Endothelial cell of hepatic sinusoid (primary cell): ENCODE results near the gene FAM50A.
"Not testable (repeated sequence)": the region's sequence is repeated elsewhere in the genome, so short reads cannot be mapped to it uniquely, and the experiment has no call there.

Source experiments
- in situ Hi-C: cut with HindIII; loops from 2 replicates; pipeline ENCODE4 v1.10.0; 2017; ENCODE audit warnings: low sequenced_read_pairs

FAM50A gene, protein sequence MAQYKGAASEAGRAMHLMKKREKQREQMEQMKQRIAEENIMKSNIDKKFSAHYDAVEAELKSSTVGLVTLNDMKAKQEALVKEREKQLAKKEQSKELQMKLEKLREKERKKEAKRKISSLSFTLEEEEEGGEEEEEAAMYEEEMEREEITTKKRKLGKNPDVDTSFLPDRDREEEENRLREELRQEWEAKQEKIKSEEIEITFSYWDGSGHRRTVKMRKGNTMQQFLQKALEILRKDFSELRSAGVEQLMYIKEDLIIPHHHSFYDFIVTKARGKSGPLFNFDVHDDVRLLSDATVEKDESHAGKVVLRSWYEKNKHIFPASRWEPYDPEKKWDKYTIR

DNA sequence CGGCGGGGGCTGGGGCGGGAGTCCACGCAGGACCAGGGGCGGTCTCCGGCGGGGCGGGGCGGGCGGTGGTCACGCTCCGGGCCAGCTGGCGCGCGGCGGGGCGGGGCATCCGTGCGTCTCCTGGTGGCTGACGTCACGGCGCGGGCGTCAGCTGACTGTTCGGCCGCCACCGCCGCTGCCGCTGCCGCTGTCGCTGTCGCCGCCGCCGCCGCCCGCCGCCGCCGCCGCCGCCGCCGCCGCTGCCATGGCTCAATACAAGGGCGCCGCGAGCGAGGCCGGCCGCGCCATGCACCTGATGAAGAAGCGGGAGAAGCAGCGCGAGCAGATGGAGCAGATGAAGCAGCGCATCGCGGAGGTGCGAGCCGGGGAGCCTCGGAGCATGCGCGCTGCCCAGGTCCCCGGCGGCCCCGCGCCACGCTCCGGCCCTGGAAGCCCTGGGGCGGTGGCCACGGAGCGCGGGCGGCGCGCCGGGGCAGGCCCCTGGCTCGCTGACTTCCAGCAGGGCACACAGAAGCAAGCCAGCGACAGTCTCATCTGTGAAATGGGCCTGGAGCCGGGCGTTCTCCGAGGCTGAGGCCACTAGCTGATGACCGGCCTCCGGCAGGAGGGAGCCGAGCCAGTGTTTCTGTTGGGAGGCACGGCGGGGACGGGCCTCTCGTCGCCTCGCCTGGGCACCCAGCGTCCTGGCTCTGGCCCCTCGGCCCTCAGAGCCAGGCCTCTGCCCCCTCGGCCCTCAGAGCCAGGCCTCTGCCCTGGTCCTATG is at the start of gene FAM50A:
Gene FAM50A (plus strand): TSS at position 150 of the 763 bp plus-strand sequence. CDS start 95 bp downstream, at position 245.
- in situ Hi-C loops: loop anchor here (10.0 kb wide), 1 partner anchor 61 kb away; no protein-coding TSS in a partner anchor

DNA sequence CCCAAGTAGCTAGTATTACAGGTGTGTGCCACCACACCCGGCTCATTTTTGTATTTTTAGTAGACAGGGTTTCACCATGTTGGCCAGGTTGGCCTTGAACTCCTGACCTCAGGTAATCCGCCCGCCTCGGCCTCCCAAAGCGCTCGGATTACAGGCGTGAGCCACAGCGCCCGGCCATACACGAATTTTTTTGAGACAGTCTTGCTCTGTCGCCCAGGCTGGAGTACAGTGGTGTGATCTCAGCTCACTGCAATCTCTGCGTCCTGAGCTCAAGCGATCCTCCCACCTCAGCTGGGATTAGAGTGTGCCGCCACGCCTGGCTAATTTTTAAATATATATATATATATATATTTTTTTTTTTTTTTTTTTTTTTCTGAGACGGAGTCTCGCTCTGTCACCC is 47.6 kb upstream of the FAM50A start:
- in situ Hi-C loops: not testable (repeated sequence)

DNA sequence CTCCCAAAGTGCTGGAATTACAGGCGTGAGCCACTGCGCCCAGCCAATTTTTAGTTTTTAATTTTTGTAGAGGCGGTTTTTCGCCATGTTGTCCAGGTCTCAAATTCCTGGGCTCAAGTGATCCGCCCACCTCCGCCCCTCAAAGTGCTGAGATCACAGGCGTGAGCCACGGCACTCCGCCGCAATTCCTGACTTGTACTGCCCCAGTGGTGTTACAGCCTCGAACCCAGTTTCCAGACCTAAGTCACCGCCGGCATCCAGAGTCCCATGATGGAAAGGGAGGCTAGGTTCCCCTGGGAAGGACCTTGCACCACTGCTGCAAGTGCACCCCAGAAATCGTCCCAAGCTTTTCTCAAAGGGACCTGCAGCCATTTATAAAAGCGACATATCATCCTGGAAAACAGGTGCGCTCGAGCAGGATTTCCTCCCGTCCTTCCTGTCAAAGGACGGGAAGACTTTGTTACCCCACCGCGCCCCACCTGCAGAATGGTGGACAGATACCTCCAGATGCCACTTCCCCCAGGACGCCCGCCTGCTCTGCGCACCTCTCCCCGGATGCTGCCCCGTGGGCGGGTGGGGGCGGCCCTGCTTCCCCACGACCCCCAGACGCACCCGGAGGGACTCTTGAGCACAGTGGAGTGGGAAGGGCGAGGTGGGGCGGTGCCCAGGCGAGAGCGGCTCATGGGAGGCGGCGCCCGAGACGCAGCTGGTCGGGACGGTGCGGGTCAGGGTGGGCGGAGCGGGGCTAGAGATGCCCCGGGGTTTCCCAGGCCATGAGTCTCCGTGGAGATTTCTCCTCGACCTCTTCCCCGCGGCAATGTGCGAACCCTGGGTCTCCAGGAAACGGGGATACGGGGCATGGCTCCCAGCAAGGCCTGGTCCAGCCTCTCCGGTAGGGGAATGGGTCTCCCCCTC is 46.7 kb upstream of the FAM50A start:
- in situ Hi-C loops: no loop called here

DNA sequence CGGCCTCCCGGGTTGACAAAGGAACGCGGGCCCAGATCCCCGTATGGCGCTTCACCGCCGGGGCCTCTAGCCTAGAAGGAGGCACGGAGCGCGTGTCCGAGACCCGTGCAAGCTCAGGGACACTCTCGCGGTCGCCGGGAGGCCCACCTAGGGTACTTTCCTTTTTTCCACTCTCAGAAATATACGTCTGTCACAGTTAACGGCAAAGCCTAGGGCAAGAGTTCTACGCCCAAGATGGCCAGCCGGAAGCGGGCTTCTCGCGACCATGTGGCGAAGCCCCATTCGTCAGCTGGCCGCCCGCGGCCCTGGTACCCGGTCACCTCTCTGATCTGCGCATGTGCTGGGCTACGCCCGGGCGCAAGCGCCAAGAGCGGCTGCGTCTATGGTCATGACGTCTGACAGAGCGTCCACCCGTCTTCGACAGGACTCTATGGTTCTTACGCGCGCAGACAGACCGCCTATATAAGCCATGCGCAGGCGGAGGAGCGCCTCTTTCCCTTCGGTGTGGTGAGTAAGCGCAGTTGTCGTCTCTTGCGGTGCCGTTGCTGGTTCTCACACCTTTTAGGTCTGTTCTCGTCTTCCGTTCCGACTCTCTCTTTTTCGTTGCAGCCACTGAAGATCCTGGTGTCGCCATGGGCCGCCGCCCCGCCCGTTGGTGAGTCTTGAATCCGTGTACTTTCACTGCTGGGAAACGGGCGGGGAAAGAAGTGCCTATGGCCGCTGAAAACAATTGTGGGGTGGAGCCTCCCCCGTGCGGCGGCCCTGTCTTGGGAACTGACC is 45.9 kb upstream of the FAM50A start, which contains the start of gene RPL10:
Gene RPL10 (plus strand): TSS at position 490 of the 780 bp plus-strand sequence. CDS start 143 bp downstream, at position 633.
- in situ Hi-C loops: no loop called here

DNA sequence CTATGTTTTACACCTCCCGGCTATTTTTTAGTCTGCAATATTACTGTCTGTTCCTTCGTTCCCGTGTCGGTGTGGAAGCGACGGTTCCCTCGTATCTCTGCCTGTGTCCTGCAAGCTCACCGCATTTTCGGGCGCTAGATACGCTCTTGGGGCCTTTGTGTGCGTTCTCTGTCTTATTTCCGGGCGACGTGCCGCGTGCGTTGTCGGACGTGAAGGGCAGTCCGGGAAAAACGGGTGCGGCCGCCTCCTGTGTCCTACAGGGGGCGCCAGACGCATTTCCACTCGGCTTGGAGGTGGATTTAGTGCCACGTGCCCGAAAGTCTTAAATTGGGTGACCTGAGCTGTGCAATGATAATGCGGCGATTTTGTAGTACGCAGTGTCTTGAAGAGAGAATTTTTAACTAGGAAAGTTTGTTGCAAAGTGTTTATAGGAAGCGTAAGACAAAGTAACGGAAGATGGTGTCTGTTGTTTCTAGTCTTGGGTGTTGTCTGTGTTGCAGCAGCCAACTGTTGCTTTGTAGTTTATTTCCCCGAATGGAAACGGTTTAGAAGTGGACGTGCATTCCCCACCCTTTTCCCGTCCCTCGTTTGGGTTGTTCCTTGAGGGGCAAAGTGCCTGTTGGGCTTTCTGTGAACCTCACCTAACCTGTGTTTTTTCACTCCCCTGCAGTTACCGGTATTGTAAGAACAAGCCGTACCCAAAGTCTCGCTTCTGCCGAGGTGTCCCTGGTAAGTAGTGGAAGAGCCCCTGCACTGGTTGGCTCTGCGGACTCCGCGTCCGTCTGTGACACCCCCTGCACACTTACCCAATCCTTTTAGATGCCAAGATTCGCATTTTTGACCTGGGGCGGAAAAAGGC is 45.0 kb upstream of the FAM50A start:
- in situ Hi-C loops: no loop called here

DNA sequence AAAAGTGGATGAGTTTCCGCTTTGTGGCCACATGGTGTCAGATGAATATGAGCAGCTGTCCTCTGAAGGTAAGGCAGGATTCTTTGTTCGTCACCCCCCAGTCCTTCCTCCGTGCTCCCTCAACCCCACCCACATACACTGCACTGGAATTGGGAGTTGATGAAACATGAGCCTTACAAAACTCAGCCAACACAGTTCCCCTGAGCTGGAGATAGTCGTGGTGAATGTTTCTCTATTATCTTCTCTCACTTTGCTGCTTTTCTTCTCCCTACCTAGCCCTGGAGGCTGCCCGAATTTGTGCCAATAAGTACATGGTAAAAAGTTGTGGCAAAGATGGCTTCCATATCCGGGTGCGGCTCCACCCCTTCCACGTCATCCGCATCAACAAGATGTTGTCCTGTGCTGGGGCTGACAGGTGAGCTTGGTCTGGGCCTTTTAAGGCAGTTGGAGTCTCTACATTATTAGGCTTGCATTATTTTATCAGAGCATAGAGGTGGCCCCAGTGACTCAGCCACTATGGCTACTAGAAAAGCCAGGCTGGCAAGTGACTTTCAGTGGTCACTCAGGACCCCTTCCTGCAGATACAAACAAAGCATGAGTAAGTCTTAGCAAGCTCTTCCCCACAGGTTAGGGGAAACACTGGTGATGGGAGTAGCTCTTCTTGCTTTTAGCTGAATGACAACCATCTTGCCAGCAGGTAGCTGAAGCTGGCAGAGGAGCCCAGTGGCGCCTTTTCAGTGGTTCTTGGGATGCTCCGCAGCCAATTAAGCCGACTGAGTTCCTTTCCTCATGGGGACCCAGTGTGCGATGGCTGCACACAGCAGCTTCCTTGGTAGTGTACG is 44.2 kb upstream of the FAM50A start:
- in situ Hi-C loops: no loop called here

DNA sequence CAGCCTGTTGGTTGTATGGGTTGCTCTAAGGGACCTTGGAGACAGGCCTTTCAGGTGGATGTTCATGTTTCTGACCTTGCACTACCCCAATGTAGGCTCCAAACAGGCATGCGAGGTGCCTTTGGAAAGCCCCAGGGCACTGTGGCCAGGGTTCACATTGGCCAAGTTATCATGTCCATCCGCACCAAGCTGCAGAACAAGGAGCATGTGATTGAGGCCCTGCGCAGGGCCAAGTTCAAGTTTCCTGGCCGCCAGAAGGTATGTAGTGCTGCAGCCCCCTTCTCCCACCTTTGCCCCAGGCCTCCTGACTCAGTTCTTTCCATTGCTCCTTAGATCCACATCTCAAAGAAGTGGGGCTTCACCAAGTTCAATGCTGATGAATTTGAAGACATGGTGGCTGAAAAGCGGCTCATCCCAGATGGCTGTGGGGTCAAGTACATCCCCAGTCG is 43.5 kb upstream of the FAM50A start:
- in situ Hi-C loops: not testable (repeated sequence)

DNA sequence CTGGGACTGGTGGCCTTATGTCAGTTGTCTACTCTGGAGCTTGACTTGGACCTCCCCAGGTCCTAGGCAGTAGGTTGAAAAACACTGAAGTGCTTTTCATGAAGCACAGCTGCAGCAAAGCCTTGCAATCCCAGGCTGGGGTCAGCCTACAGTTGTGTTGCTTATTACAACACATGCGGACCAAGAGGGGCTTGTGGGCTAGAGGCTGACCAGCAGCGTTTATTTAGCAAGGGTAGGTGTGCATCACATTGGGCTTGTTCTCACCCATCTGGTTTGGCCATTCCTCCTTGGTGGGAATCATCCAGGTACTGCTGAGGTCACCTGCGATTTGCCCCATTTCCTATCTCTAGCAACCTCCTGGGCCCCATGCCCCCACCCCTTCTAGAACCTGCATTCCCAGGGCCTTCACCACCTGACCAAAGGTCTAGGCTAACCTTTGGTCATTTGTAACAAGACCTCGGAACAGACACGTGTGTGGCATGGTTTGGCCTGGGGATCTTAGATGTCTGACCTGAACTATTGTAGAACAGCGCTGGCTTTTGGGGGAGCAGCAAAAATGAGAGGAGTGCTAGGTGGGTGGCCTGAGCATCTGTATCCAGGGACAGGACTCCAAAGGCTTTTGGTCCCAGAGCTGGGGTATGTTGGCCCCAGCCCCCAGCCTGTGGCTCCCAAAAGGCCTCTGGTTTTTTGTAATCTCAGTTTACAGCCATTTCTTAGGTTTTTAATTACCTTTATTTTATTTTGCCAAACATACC is 42.7 kb upstream of the FAM50A start:
- in situ Hi-C loops: no loop called here

DNA sequence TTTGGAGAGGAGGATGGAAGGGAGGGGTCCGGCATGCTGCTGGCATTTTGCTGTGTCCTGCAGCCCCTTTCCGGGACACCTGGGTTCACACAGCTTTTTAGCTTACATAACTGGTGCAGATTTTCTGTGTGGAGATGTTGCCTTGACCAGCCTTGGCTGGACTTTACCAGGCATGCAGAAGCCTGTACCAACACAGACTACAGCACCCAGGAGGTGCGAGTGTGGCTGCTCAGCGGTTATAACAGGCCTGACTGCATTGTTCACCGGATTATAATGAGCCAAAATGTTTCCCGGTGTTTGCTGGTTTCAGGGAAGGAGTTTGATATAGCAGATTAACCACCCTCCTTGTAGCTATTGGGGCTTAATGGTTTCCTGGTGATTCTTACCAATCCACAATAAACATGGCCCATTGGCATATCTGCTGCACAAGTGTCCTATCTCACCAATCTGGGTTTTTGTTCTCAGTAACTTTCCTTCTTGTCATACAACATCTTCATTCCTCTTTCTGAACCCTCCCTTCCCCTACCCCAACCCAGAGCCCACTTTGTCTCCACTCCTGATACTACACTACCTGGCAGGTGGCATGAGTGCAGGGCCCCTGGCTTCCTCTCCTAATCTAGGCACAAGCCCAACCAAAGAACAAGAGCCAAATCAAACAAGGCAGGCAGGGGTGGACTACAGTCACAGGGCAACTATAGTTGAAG is 41.9 kb upstream of the FAM50A start:
- in situ Hi-C loops: no loop called here

DNA sequence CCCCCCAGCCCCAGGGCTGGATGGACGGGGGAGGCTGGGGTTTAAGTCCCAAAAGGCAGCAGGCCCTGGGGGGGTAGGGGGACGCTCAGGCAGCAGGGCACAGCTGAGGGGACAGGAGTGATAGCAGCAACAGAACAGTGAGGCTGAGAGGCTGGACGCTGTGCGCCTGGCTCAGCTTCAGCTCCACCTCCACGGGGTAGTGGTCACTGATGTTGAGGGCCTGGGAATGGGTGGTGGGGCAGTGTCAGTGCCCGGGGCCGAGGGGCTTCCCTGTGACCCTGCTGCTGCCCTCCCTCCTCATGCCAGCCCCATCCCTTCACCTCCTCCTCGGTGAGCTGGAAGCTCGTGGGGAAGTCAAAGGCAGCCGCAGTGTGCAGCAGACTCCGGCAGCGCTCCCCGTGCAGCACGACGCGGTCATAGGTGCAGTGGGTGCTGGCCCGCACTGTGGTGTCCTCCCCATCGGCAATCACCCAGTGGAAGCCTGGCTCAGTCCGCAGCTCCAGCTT is 41.3 kb upstream of the FAM50A start:
- in situ Hi-C loops: no loop called here

DNA sequence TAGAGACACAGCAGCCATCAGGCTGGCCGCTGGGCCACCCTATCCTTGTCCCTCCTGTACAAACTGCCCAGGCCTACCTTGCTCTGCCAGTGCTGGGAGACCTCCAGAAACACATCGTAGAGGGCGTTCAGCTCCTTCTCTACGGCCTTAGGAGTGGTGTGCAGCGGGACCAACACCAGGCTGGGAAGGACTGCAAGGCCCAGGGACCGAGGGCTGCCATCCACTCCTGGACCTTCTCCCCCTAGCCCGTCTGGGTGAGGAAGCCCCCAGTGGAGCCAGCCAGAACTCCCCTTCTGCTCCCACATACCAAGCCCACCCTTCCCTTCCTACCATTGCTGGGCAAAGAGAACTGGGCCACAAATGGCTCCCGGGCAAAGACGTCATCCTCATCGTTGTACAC is 40.7 kb upstream of the FAM50A start:
- in situ Hi-C loops: no loop called here

DNA sequence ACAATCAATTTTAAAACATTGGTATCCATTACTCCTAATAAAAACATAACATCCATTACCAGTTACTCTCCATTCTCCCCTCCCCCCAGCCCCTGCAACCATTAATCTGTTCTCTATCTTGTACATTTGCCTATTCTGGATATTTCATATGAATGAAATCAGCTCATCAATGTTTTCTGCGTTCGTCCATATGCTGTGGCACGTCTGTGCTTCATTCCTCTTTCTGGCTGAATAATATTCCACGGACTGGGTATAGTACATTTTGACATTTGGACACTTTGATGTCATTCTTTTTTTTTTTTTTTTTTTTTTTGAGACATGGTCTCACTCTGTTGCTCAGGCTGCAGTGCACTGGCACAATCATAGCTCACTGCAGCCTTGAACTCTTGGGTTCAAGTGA is 40.1 kb upstream of the FAM50A start:
- in situ Hi-C loops: no loop called here

DNA sequence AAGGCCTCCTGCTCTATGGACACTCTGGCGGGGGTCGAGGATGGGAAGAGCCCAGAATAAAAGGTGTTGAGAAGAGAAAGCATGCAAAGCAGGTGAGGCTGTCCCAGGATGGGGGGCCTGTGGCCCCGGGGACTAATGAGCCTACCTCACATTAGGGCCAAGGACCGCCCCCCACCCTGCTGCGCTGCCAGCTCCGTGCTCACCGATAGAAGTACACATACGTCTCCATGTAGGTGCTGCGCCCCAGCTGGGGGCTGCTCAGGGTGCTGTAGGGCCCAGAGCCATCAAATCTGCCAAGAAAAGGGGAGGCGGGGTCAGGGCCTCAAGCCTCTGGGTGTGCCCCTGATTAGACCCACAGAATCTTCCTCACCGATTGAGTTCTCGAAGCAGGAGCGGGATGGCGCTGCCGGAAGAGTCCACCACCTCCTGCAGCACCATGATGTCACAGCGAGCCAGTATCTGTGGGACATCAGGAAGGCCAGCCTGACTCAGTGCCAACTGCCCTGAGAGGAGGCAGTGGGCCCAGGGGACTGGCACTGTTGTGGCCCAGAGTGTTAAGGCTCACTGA is 39.2 kb upstream of the FAM50A start:
- in situ Hi-C loops: no loop called here

DNA sequence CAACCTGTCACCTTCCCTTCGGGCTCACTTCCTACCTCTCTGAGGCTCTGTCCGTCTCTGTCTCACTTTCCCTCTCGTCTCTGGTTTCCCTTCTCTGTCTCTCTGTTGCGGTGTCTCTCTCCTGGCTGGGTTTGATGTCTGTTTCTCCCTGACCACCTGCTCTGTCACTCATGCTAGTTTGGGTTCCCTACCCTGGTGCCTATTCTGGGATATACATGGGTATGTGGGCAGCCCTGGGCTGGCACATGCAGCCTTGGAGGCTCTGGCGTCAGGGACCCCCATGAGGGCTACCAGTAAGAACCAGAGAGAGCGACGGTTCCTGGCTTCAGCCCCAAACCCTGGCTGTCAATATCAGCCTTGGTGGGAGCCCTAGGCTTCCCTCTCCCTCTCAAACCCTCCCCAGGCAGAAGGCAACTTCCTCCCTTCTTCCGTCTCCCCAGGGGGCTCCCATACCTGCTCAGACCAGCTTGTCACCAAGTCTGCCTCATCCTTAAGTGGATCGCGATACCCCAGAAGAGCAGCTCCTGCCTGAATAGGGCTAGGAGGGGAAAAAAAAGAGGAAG is 35.2 kb upstream of the FAM50A start:
- in situ Hi-C loops: no loop called here

DNA sequence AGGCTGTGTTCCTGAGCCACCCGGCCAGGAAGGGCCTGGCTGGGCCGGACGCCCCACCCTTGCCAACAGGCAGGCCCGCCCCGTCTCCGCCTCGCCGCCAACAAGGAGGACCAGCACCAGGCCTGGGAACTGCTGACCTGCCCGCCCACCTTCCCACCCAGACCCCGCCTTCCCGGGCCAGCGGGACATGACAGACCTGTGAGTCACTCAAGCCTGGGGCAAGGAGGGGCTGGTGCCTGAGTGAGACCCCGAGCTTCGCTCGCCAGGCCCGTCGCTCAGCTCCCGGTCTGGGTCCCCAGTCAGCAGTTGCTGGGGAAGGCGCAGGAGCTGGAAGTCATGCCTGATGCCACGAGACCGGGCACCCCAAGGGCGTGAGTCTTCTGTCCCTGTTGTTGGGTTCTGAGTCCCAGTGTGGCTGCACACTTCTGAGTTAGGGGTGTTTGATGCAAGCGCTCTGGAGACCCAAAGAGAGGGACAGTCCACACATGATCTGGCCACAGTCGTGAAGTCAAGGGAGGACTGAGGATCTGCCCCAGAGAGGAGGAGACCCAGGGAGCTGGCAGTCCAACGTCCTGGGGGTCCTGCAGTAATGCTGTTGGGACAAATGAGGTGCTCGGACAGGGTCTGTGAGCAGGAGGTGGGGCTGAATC is 34.6 kb upstream of the FAM50A start, which contains the start of gene DNASE1L1:
Gene DNASE1L1 (minus strand): TSS at position 33 of the 650 bp plus-strand sequence. CDS start 3,686 bp downstream, outside the sequence.
- in situ Hi-C loops: no loop called here

DNA sequence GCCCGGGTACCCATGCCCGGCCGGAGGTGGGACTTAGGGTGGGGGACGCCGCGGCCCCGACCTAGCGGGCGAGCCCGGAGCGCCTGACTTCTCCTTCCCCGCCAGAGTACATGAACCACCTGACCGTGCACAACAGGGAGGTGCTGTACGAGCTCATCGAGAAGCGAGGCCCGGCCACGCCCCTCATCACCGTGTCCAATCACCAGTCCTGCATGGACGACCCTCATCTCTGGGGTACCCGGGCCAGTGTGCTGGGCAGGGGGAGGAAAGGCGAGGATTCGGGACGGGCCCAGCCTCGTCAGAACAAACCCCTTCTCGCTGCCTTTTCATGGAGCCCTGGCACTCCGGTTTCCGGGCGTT is 32.0 kb upstream of the FAM50A start:
- in situ Hi-C loops: no loop called here
